Activated CD4-positive, alpha-beta T cell treated with anti-CD3 and anti-CD28 coated beads for 1 hour (primary cell): ENCODE measurements around the gene USP15.
"Not testable (repeated sequence)": the region's sequence is repeated elsewhere in the genome, so short reads cannot be mapped to it uniquely, and the experiment has no call there.

Experiments
- DNase-seq: peaks from one replicate; pipeline ENCODE4 v3.0.0-alpha.2; 2020

The USP15 gene

DNA sequence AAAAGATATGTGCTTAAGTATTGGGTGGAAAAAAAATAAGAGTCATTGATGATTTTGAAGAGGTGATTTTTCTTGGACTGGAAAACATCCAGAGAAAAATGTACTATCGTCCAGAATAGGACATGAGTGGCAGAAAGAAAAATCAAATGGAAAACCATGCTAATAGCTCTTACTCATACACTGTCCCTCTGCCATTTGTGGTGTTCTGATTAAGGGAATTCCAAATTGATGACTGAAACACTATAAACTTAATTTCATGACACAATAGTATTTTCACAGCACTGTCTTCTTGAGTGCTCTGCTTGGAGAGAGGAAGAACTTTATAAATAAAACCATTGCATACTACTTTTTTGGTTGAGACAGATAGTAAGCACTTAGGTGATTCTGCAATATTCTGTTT, 72.4 kb downstream of the USP15 start:
- DNase-seq = no peak

DNA sequence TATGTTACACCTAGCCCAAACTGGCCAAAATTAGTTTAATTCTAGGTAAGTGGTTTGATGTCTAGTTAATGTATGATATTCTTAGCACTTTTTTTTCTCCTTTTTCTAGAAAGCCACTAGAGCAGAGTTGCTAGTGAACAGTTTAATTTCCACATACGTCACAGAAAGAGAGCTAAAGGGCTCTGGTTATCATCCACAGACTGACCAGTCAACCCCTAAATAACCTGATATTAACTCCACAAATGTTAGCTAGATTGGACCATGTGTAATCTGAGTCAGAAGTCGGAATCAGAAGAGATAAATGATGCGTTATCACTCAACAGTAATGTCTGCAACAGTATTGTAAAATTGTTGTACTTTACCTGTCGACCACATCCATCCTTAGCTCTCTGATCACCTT, 74.9 kb downstream of the USP15 start:
- no peak for DNase-seq

DNA sequence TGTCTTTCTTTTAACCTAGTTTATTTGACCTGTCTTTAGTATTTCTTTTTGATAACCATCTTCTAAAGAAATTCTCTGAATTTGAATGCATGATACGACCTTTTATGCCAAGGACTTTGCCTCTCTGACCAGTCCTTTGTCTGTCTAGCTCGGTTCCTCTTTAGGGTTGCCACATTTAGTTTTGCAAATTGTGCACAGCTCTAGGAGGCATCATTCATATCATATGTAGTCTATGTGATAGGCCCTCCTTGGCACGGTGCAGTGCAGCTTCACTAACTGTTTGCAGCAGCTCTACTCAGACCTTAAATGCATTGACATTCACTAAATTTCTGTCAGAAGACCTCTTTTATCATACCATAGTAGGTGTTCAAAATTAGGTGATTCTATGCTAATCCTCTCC, 75.6 kb downstream of the USP15 start:
- no peak for DNase-seq

- DNase-seq = not testable (repeated sequence)
These were observed 77.4 kb downstream of the USP15 start for GRCh38 chr12:62337643-62338042.

GRCh38 chr12:62342614-62343303, 82.6 kb downstream of the USP15 start:
- DNase-seq = not testable (repeated sequence)

GRCh38 chr12:62343304-62344120, 83.3 kb downstream of the USP15 start:
- DNase-seq = not testable (repeated sequence)

GRCh38 chr12:62344731-62345556, 84.7 kb downstream of the USP15 start:
- not testable (repeated sequence) for DNase-seq

DNA sequence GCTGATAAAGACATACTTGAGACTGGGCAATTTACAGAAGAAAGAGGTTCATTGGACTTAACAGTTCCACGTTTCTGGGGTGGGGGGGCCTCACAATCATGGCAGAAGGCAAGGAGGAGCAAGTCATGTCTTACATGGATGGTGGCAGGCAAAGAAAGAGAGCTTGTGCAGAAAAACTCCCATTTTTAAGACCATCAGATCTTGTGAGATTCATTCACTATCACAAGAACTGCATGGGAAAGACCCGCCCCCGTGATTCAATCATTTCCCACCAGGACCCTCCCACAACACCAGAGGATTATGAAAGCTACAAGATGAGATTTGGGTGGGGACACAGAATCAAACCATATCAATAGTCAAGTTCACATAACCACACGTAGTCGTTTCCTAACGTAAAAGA, 85.5 kb downstream of the USP15 start:
- no peak for DNase-seq

DNA sequence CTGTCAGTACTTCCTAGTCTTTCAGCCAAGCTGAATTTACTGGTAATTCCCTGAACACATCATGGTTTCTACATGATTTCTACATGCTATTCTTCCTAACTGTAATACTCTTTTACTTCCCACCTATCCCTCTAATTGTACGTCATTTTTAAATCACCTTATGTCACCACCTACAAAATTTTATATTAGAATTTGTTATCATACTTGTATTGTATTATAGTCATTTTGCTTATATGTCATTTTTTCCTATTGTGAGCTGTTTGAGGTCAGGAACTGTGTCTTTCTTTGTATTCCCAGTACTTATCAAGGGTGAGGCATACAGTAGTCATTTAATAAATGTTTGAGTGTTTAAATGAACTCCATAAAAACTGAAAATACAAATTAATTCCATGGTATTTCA, 86.6 kb downstream of the USP15 start:
- DNase-seq = no peak

- no peak for DNase-seq
These were observed 87.9 kb downstream of the USP15 start for GRCh38 chr12:62347922-62348650.

- no peak for DNase-seq
These were observed 90.3 kb downstream of the USP15 start for GRCh38 chr12:62350554-62350953.

DNA sequence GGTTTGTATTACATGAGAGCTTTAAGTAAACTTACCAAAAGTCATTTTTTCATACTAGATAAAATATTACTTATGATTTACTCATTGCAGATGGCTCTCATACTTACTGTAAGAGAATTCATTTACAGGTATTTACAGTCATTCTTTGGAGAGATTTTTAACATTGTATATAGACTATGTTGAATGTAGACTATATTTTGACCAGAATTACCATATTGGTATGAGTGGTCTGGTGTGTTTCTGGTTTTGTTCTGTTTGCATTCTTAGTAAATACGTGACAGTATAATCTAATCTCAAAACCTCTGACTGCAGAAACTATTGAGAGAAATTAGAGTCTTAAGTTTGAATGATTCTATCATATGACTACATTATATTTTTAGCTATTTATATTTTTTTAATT, 91.1 kb downstream of the USP15 start:
- no peak for DNase-seq

- DNase-seq = no peak
These were observed 100.8 kb downstream of the USP15 start for GRCh38 chr12:62361048-62361447.

GRCh38 chr12:62363506-62363905, 103.3 kb downstream of the USP15 start:
- no peak for DNase-seq

DNA sequence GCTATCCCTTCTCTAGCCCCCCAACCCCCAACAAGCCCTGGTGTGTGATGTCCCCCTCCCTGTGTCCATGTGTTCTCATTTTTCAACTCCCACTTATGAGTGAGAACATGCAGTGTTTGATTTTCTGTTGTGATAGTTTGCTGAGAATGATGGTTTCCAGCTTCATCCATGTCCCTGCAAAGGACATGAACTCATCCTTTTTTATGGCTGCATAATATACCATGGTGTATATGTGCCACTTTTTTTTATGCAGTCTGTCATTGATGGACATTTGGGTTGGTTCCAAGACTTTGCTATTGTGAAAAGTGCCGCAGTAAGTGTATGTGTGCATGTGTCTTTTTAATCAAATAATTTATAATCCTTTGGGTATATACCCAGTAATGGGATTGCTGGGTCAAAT, 104.5 kb downstream of the USP15 start:
- DNase-seq = not testable (repeated sequence)

GRCh38 chr12:62365846-62366245, 105.6 kb downstream of the USP15 start:
- DNase-seq = not testable (repeated sequence)

GRCh38 chr12:62368430-62369223, 108.4 kb downstream of the USP15 start:
- DNase-seq = not testable (repeated sequence)

- no peak for DNase-seq
These were observed 110.0 kb downstream of the USP15 start for GRCh38 chr12:62370189-62370588.

- DNase-seq = no peak
These were observed 111.5 kb downstream of the USP15 start for GRCh38 chr12:62371661-62372060.

DNA sequence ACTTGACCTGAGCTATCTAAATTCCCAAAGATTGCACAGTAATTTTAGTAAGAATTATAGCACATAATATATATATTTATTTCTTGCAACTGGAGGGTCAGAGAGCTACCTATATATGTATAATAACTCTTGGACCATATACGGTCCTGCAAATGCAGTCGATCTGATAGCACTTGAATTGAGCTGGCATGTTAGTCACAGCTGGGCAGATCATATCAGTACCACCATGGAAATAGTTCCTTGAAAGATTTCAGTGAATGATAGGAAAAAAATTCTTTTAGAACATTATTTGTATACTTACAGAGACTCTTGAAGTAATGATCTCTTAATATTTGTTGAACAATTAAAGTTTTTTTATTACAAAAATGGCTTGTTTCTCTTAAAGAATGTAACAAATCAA, 111.9 kb downstream of the USP15 start:
- DNase-seq = no peak

GRCh38 chr12:62372825-62373224, 112.6 kb downstream of the USP15 start:
- no peak for DNase-seq

- no peak for DNase-seq
These were observed 115.4 kb downstream of the USP15 start for GRCh38 chr12:62375603-62376002.
